Measurements from ENCODE around the gene DDR1.
"Not testable (repeated sequence)": the region's sequence is repeated elsewhere in the genome, so short reads cannot be mapped to it uniquely, and the experiment has no call there.

Gene DDR1

DNA sequence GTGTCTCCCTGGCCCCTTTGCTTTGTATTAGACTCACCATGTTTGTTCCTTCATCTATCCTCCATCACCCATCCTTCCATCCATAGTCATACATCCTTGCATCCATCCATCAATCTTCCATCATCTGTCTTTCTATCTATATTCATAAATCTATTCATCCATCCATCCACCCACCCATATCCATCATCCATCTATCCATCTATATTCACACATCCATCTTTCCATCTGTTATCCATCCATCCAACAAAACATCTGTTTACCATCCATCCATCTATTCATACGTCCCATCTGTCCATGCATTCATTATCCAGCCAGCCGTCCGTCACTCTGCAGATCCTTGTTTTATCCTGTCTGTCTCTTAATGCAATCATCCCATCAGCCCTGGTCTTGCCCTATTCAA, 10.6 kb downstream of the DDR1 start:
- DNase-seq, result no peak

DNA sequence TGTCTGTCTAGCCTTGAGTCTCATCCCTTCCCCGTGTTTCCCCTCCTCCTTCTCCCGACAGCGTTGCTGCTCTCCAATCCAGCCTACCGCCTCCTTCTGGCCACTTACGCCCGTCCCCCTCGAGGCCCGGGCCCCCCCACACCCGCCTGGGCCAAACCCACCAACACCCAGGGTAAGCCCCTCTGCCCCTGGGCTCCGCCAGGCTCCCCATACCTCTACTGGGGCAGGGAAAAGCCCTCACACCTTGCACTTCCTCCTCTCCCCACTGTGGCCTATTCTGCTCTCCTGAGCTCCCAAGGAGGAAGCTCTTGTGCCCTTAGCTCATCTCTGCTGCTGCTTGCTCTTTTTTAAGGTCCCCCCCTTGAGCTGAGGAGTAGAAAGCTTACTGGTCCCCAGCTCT, 11.0 kb downstream of the DDR1 start:
- DNase-seq, result no peak

DNA sequence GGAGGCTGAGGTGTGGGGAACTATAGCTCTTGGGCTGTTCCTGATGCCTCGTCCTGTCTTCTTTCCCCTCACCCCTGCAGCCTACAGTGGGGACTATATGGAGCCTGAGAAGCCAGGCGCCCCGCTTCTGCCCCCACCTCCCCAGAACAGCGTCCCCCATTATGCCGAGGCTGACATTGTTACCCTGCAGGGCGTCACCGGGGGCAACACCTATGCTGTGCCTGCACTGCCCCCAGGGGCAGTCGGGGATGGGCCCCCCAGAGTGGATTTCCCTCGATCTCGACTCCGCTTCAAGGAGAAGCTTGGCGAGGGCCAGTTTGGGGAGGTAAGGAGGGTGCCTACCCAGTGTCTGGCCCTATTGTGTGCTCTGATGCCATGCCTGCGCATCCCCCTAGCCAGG, 12.2 kb downstream of the DDR1 start:
- DNase-seq, result no peak

- DNase-seq, result no peak
Observed at GRCh38 chr6:30897882-30898281, 13.6 kb downstream of the DDR1 start.

- DNase-seq, result no peak
Observed at GRCh38 chr6:30898750-30899360, 14.5 kb downstream of the DDR1 start.

- DNase-seq, result no peak
Observed at GRCh38 chr6:30900863-30901417, 16.6 kb downstream of the DDR1 start.

GRCh38 chr6:30901436-30901835, 17.1 kb downstream of the DDR1 start:
- DNase-seq, result no peak

DNA sequence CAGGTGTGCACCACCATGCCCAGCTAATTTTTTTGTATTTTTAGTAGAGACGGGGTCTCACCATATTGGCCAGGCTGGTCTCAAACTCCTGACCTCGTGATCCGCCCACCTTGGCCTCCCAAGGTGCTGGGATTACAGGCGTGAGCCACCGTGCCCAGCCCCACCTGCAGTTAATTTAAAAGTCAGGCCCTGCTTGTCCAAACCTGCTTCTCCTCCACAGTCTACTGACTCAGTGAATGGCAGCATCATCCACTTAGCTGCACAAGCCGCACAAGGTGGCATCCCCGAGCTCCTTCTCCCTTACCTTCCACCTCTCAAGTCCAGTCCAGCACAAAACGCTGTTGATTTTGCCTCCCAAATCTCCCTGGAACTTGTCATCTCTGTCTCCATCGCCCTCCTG, 17.9 kb downstream of the DDR1 start:
- DNase-seq, result not testable (repeated sequence)

- no peak for DNase-seq
Observed at GRCh38 chr6:30902709-30903108, 18.4 kb downstream of the DDR1 start.

GRCh38 chr6:30903236-30903635, 18.9 kb downstream of the DDR1 start:
- no peak for DNase-seq

DNA sequence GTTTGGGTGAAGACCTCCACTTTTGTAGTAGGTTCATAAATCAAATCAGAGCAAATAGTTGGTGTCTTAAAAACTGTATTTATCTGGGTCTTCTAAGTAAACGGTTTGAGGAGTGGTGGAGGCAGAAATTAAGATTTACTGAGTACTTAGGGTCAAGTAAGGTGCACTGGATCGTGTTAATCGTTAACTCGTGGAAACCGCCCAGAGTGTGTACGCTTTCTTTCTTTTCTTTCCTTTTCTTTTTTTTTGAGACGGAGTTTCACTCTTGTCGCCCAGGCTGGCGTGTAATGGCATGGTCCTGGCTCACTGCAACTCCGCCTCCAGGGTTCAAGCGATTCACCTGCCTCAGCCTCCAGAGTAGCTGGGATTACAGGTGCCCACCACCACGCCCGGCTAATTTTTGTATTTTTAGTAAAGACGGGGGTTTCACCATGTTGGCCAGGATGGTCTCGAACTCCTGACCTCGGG, 23.0 kb downstream of the DDR1 start:
- DNase-seq, result not testable (repeated sequence)

DNA sequence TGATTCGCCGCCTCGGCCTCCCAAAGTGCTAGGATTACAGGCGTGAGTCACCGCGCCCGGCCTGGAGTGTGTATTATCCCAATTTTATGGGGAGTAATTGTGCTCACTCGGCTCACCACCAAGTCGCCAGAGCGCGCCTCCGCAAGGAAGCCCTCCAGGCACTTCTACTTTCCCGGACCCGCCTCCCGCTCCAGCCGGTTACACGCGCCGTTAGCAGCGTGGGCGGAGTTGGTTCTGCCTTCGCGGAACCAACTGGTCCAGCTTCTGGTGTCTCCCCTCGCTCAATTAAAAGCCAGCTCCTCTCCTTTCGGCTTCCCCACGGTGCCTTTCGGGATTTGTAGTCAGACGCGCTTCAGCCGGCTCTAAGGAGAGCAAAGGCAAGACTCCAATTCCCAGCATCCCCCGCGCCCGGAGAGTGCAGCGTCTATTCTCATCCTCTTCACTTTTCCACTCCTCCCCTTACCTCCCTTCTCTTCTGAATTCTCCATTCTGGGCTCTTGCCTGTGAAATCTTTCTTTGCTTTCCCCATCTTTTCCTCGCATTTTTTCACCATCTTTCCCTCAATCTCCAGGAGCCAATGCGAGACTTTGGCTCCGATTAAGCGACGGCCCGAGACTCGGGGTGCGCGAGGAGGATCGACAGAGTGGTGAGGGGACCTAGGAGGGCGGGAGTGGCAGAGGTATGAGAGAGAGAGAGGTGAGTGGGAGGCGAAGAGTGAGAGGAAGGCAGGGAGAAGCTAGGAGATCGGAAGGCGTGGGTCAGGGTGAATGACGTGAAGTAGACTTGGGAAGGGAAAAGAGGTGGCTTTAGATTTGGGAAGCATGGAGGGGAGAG, 23.7 kb downstream of the DDR1 start, which contains the start of gene GTF2H4:
TSS of gene GTF2H4 (plus strand) at position 450 of the 834 bp plus-strand sequence.
- peak; percentile 95 to 96 for DNase-seq

GRCh38 chr6:30908700-30909099, 24.4 kb downstream of the DDR1 start:
- no peak for DNase-seq

GRCh38 chr6:30910473-30910872, 26.2 kb downstream of the DDR1 start:
- DNase-seq, result not testable (repeated sequence)

DNA sequence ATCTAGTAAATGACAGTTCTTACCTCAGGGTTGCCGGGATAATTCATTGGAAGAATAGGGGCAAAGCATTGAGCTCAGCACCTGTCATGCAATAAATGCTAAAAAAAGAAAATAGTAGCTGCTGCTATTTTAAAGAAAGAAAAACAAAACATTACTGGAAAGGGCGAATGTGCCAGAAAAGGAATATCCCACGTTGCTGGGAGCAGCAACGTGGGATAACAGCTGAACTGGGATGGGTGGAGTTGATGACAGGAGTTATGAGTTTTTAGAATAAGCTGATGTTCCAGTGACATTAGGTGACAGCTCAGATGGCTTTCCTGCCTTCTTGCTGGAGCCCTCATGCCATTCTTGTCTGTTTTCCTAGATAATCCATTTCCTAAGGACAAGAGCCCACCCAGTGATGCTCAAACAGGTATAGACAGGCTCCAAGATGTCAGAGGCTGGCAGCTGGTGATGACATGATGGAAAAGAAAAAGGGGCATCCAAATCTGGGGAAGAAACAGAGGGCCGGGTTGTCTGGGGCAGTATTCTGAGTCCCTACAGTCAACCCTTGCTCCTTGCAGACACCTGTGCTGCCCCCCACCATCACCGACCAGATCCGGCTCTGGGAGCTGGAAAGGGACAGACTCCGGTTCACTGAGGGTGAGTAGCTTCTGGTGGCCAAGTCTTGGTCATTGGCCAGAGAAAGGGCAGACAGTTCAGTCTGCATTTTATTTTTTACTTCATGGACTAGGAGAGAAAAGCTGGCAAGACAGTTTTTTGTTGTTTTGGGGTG, 28.6 kb downstream of the DDR1 start:
- no peak for DNase-seq

GRCh38 chr6:30913721-30914075, 29.4 kb downstream of the DDR1 start:
- no peak for DNase-seq

DNA sequence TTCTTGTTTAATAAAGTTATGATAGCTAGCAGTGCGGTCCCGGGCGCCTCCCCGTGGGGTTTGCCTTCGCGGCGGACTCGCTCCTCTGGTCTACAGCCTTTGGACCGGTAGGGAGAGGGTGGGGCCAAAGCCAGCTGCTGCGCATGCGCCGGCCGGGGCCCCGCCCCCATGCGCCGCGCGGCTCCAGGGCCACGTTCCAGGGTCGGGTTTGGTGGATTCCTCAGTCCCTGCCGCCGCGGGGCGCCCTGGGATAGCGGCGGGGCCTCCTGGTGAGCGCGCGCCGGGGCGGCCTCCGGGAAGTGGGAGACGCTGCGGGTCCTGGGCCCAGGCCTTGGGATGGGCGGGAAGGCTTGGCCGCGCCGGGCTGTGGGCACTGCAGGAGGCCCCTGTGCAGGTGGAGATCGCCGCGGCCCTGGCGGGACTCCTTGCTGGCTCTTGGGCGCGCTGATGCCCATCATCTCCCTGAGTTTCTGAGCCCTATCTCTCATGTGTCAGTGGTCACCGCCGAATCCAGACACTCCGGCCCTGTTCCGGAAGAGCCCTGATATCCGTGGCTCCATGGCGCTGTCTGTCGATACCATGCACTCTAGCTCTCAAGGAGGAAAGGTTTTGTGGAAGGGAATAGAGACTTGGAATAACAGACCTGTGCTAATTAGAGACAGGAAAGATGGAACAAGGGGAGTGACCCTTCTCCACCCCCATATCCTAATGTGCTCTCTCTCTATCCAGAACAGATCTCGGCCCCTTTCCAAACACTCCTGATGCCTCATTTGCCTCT, 29.9 kb downstream of the DDR1 start, which contains the start of gene VARS2:
TSS of gene VARS2 (plus strand) at position 163 of the 778 bp plus-strand sequence. CDS start at position 762, 599 bp downstream.
- DNase-seq, result peak; percentile 90 to 92

- DNase-seq, result no peak
Observed at GRCh38 chr6:30914854-30915590, 30.7 kb downstream of the DDR1 start.

- peak in 1 of 2 donors; percentile 49 for DNase-seq
Observed at GRCh38 chr6:30915591-30915946, 31.2 kb downstream of the DDR1 start.

- DNase-seq, result no peak
Observed at GRCh38 chr6:30917041-30917440, 32.7 kb downstream of the DDR1 start.

DNA sequence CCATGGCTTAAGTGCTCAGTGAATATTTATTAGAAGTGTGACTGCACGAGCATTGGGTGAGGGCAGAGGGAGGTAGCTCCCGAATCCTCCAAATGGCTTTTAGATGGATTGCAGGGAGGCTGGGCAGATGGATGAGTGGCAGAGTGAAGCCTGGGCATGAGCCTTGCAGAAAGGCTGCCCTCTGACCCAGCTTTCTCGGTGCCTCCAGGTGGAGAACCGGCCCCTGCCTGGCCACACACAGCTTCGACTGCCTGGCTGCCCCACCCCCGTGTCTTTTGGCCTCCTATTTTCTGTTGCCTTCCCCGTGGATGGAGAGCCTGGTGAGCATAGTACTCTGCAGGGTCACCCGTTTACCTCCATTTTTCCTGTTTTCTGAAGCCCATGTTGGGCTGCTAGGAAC, 33.2 kb downstream of the DDR1 start:
- DNase-seq, result no peak

GRCh38 chr6:30918670-30919069, 34.4 kb downstream of the DDR1 start:
- no peak for DNase-seq

All from CD4-positive, alpha-beta T cell treated with Interleukin-4 for 1 hour (primary cell).